Measurements from ENCODE around the gene KLK13. TPM values are rescaled to one million over a fixed set of nuclear protein-coding genes. Genes with fewer than 3 reads are reported as not detected.

The KLK13 gene
- polyA plus RNA-seq, 1 donor (not counting 4 experiments of a cell fraction or from before 2014, with no cell fraction given), result 2.0 TPM

DNA sequence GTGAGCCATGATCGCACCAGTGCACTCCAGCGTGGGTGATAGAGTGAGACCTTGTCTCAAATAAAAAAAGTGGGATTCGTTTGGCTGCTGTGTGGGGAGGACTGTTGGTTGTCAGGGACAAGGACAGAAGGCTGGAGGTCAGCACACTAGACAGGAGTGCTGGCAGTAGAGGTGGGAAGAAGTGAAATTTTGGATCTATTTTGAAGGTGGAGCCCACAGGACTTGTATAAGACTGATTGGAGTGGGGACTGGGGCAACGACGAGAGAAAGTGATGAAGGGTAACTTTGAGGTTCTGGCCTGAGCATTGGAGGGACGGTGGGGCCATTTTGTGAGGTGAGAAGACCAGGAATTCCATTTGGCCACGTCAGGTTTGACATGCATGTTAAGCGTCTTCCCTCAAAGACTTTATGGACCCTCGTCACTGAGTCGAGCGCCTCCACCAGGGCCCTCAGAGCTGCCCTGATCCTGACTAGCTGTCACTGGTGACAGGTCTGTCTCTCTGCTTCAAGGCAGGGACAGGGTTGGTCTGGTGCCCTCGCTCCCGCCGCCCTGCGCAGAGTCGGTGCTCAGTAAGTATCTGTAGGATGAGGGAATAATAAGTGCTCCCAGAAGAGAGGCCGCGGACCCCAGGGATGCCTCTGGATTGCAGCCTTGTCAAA, 42.6 kb upstream of the KLK13 start:
- H3K9ac ChIP-seq (ENCODE audit: control insufficient read depth, extremely low read depth, insufficient read depth, low read length), result peak overlapping the region; percentile 84
- H3K4me3 ChIP-seq (ENCODE audit: control insufficient read depth in 2 of 3, extremely low read depth in 1 of 3, insufficient read depth in 2 of 3, low read depth in 1 of 3, low read length in 3 of 3), result peak overlapping the region; percentile 55 to 85 (median 69)
- dilution Hi-C loops (cut with MboI; ENCODE audit: extremely low pct_ligation_motif_present, low sequenced_read_pairs), result no loop called here
- no peaks in the 10 kb centered on the region for H3K27me3 ChIP-seq (ENCODE audit: control insufficient read depth, extremely low read depth, insufficient read depth, low read length)
- no peaks in the 10 kb centered on the region for H4K20me1 ChIP-seq (ENCODE audit: control insufficient read depth, extremely low read depth, insufficient read depth, low read length)
- no peaks in the 10 kb centered on the region for H3K9me1 ChIP-seq (ENCODE audit: control insufficient read depth, extremely low read depth, insufficient read depth, low read length)
- H3K4me1 ChIP-seq (ENCODE audit: control insufficient read depth, extremely low read depth, insufficient read depth, low read length), result peaks cover 10% of the 10 kb centered on the region
- peak overlapping the region; percentile 64 for H2AFZ ChIP-seq (ENCODE audit: control insufficient read depth, low read length)
- peaks cover 11 to 17% of the 10 kb centered on the region in 2 experiments for H3K36me3 ChIP-seq (ENCODE audit: control insufficient read depth in 2 of 2, extremely low read depth in 1 of 2, insufficient read depth in 2 of 2, low read length in 2 of 2)
- no peak for DNase-seq (ENCODE audit: low read depth, low spot score)
- no peak for FAIRE-seq
- no peaks in the 10 kb centered on the region for H3K9me3 ChIP-seq (ENCODE audit: control insufficient read depth, low read depth, low read length)
- H3K4me2 ChIP-seq (ENCODE audit: control insufficient read depth, extremely low read depth, insufficient read depth, low read depth, low read length), result peak overlapping the region; percentile 74
- no peak for TF ChIP-seq EZH2 (IDR thresholded peaks at IDR 0.05; ENCODE audit: low read length)
- TF ChIP-seq, protein P1, sequence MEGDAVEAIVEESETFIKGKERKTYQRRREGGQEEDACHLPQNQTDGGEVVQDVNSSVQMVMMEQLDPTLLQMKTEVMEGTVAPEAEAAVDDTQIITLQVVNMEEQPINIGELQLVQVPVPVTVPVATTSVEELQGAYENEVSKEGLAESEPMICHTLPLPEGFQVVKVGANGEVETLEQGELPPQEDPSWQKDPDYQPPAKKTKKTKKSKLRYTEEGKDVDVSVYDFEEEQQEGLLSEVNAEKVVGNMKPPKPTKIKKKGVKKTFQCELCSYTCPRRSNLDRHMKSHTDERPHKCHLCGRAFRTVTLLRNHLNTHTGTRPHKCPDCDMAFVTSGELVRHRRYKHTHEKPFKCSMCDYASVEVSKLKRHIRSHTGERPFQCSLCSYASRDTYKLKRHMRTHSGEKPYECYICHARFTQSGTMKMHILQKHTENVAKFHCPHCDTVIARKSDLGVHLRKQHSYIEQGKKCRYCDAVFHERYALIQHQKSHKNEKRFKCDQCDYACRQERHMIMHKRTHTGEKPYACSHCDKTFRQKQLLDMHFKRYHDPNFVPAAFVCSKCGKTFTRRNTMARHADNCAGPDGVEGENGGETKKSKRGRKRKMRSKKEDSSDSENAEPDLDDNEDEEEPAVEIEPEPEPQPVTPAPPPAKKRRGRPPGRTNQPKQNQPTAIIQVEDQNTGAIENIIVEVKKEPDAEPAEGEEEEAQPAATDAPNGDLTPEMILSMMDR (optimal IDR thresholded peaks at IDR 0.05 in 1 of 3, IDR thresholded peaks at IDR 0.05 in 1 of 3, conservative IDR thresholded peaks at IDR 0.05 in 1 of 3; ENCODE audit: extremely low read depth in 1 of 3, insufficient read depth in 2 of 3, low read length in 3 of 3), result peak in 2 of 3 experiments; percentile 8 to 23
- peaks cover 41% of the 10 kb centered on the region for H3K79me2 ChIP-seq (ENCODE audit: control insufficient read depth, insufficient read depth, low read length)
- H3K27ac ChIP-seq (ENCODE audit: control insufficient read depth, insufficient read depth, low read length), result peak overlapping the region; percentile 65

DNA sequence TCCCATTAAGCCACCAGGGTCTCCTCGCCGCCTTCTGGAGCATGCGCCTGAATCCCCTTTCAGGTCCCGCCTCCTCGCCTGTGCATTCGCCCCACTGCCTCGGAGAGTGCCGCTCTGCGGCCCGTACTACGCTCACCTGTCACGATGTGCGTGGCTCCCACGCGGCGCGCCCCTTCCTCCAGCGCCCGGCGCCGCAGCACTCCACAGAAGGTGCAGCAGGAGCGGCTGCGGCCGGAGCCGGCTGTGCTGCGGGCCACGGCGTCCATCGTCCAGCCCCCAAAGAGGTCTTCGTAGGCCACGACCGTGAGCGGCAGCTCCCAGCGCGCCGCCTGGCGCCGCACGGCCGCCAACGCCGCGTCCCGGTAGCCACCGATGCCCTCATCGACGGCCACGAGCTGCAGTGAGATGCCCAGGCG, 39.0 kb upstream of the KLK13 start:
- no peak overlapping the region for H3K9ac ChIP-seq (ENCODE audit: control insufficient read depth, extremely low read depth, insufficient read depth, low read length)
- no peaks in the 10 kb centered on the region for H3K9me1 ChIP-seq (ENCODE audit: control insufficient read depth, extremely low read depth, insufficient read depth, low read length)
- no peak for FAIRE-seq
- TF ChIP-seq, protein P1 (optimal IDR thresholded peaks at IDR 0.05 in 1 of 3, IDR thresholded peaks at IDR 0.05 in 1 of 3, conservative IDR thresholded peaks at IDR 0.05 in 1 of 3; ENCODE audit: extremely low read depth in 1 of 3, insufficient read depth in 2 of 3, low read length in 3 of 3), result no peak
- no peak for TF ChIP-seq EZH2 (IDR thresholded peaks at IDR 0.05; ENCODE audit: low read length)
- peaks cover 9% of the 10 kb centered on the region for H3K4me1 ChIP-seq (ENCODE audit: control insufficient read depth, extremely low read depth, insufficient read depth, low read length)
- H3K79me2 ChIP-seq (ENCODE audit: control insufficient read depth, insufficient read depth, low read length), result peaks cover 61% of the 10 kb centered on the region
- H3K9me3 ChIP-seq (ENCODE audit: control insufficient read depth, low read depth, low read length), result no peaks in the 10 kb centered on the region
- no peak overlapping the region for H3K4me2 ChIP-seq (ENCODE audit: control insufficient read depth, extremely low read depth, insufficient read depth, low read depth, low read length)
- H4K20me1 ChIP-seq (ENCODE audit: control insufficient read depth, extremely low read depth, insufficient read depth, low read length), result peaks cover 7% of the 10 kb centered on the region
- no peak overlapping the region for H3K4me3 ChIP-seq (ENCODE audit: control insufficient read depth in 2 of 3, extremely low read depth in 1 of 3, insufficient read depth in 2 of 3, low read depth in 1 of 3, low read length in 3 of 3)
- DNase-seq (ENCODE audit: low read depth, low spot score), result no peak
- dilution Hi-C loops (cut with MboI; ENCODE audit: extremely low pct_ligation_motif_present, low sequenced_read_pairs), result no loop called here
- peaks cover 19 to 27% of the 10 kb centered on the region in 2 experiments for H3K36me3 ChIP-seq (ENCODE audit: control insufficient read depth in 2 of 2, extremely low read depth in 1 of 2, insufficient read depth in 2 of 2, low read length in 2 of 2)
- no peaks in the 10 kb centered on the region for H3K27me3 ChIP-seq (ENCODE audit: control insufficient read depth, extremely low read depth, insufficient read depth, low read length)
- H2AFZ ChIP-seq (ENCODE audit: control insufficient read depth, low read length), result no peak overlapping the region
- no peak overlapping the region for H3K27ac ChIP-seq (ENCODE audit: control insufficient read depth, insufficient read depth, low read length)

Data from keratinocyte (primary cell).